Smooth muscle cell (in vitro differentiated cells): Measurements from ENCODE around the gene P2RX7. TPM values are rescaled to one million over a fixed set of nuclear protein-coding genes. Genes with fewer than 3 reads are reported as not detected.
A peak's percentile ranks its signal among the peaks of the same experiment; 100 is the strongest.

ENCODE experiments used
- DNase-seq: peaks from one replicate; lab custom pipeline; 2025; ENCODE audit not compliant: unreplicated experiment; lab: John Stamatoyannopoulos, UW
- H2AFZ ChIP-seq: fragments of 200-600 bp; sonication (generic); 2 replicates; pipeline ENCODE4 v1.6.0; 2016; ENCODE audit warnings: antibody characterized with exemption, low read depth, mild to moderate bottlenecking
- H3F3A ChIP-seq: fragments of 200-600 bp; sonication (generic); 2 replicates; pipeline ENCODE4 v1.6.0; 2017; ENCODE audit warnings: antibody characterized with exemption, low read depth
- H3K27ac ChIP-seq: fragments of 200-600 bp; sonication (generic); 2 replicates; pipeline ENCODE4 v1.5.1; 2016; ENCODE audit warnings: low read depth, mild to moderate bottlenecking
- H3K27me3 ChIP-seq: fragments of 200-600 bp; sonication (generic); 2 replicates; pipeline ENCODE4 v1.6.1; 2016; ENCODE audit warnings: low read depth, mild to moderate bottlenecking
- H3K36me3 ChIP-seq: fragments of 200-600 bp; sonication (generic); 2 replicates; pipeline ENCODE4 v1.5.1; 2016; ENCODE audit warnings: low read depth
- H3K4me1 ChIP-seq: fragments of 200-600 bp; sonication (generic); 2 replicates; pipeline ENCODE4 v1.5.1; 2016; ENCODE audit warnings: low read depth
- H3K4me2 ChIP-seq: fragments of 200-600 bp; sonication (generic); 2 replicates; pipeline ENCODE4 v1.6.0; 2016; ENCODE audit warnings: mild to moderate bottlenecking
- H3K4me3 ChIP-seq: fragments of 200-600 bp; sonication (generic); 2 replicates; pipeline ENCODE4 v1.5.1; 2016; ENCODE audit warnings: mild to moderate bottlenecking
- H3K79me2 ChIP-seq: fragments of 200-600 bp; sonication (generic); 2 replicates; pipeline ENCODE4 v1.6.0; 2016; ENCODE audit warnings: low read depth, mild to moderate bottlenecking
- H3K9ac ChIP-seq: fragments of 200-600 bp; sonication (generic); 2 replicates; pipeline ENCODE4 v1.6.0; 2016; ENCODE audit warnings: low read depth
- H3K9me3 ChIP-seq: fragments of 200-600 bp; sonication (generic); replicated peaks from 2 replicates; pipeline ENCODE4 v1.5.1; 2016; ENCODE audit warnings: low read depth
- H4K20me1 ChIP-seq: fragments of 200-600 bp; sonication (generic); 2 replicates; pipeline ENCODE4 v1.6.0; 2016; ENCODE audit warnings: low read depth
- CTCF ChIP-seq: fragments of 200-600 bp; sonication (generic); IDR thresholded peaks from 2 replicates; pipeline ENCODE4 v1.5.1; 2017; ENCODE audit warnings: borderline replicate concordance, mild to moderate bottlenecking, antibody characterized with exemption; ENCODE audit not compliant: insufficient read depth, poor library complexity, severe bottlenecking
- WGBS: methylation state at CpG from one replicate; pipeline ENCODE4 v1.1.7; 2016; ENCODE audit warnings: low lambda C conversion rate; 5-methylcytosine and 5-hydroxymethylcytosine counted together
- polyA plus RNA-seq: library from polyadenylated mRNA; unstranded; fragments of >200 nt; fragmentation: Nextera tagmentation; extraction: Ambion mirVana; gene quantifications from 2 replicates; pipeline ENCODE4 v1.2.1, GENCODE V29; 2016
- total RNA-seq: library from RNA; depleted of rRNA; stranded (reverse); fragments of >200 nt; gene quantifications from 2 replicates; pipeline ENCODE4 v1.2.3, GENCODE V29; 2014

Gene P2RX7
- total and polyA plus RNA-seq, 2 experiments from 2014 or later = 1.1 to 1.6 TPM

GRCh38 chr12:121230538-121230907, 97.8 kb downstream of the P2RX7 start:
- Histone ChIP-seq H3K4me2 (no peak overlapping the region), H3K79me2 (no peaks in the 10 kb centered on the region), H3K4me3 (no peak overlapping the region), H3K4me1 (no peaks in the 10 kb centered on the region), H3K9me3 (no peaks in the 10 kb centered on the region), H3F3A (no peaks in the 10 kb centered on the region), H2AFZ (no peak overlapping the region), H4K20me1 (no peaks in the 10 kb centered on the region), H3K36me3 (no peaks in the 10 kb centered on the region), H3K9ac (no peak overlapping the region), H3K27me3 (no peaks in the 10 kb centered on the region), H3K27ac (no peak overlapping the region)
- DNase-seq = no peak
- WGBS = 93% methylated on average over 12 of the region's 12 CpGs
- TF ChIP-seq CTCF = no peak

- Histone ChIP-seq H3K27ac (no peak overlapping the region), H3K9ac (no peak overlapping the region), H3K27me3 (no peaks in the 10 kb centered on the region), H3K4me2 (no peak overlapping the region), H3K36me3 (no peaks in the 10 kb centered on the region), H3K79me2 (no peaks in the 10 kb centered on the region), H3K4me1 (no peaks in the 10 kb centered on the region), H2AFZ (no peak overlapping the region), H3K9me3 (no peaks in the 10 kb centered on the region), H3F3A (no peaks in the 10 kb centered on the region), H4K20me1 (no peaks in the 10 kb centered on the region), H3K4me3 (no peak overlapping the region)
- WGBS = 95% methylated on average over 16 of the region's 16 CpGs
- DNase-seq = no peak
- TF ChIP-seq CTCF = no peak
These were observed 99.5 kb downstream of the P2RX7 start for GRCh38 chr12:121232163-121232562.

DNA sequence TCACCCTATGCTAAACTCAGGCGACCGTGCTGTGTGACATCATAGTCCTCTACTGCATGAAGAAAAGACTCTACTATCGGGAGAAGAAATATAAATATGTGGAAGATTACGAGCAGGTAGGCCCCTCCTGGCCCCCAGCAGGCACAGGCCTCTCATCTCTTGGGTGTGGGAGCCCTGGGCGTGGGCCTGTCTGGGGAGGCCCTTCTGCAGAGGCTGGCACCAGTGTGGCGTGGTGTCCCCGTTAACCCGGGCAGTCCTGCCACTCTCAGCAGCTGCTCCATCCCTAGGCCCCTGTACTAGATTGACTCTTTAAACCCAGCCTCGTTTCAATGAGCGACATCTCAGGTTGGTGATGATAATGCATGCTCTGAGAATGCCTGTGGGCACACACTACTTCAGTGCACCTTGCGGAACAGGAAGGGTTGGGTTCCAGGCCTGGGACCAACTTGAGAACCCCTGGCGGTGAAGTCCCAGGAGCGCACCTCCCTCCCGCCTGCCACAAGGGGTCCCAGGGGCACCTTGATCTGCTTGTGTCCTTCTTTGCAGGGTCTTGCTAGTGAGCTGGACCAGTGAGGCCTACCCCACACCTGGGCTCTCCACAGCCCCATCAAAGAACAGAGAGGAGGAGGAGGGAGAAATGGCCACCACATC, 100.4 kb downstream of the P2RX7 start:
- H3K4me2 ChIP-seq = no peak overlapping the region
- H2AFZ ChIP-seq = no peak overlapping the region
- peaks cover 5% of the 10 kb centered on the region for H3K4me1 ChIP-seq
- no peak overlapping the region for H3K4me3 ChIP-seq
- no peaks in the 10 kb centered on the region for H3K36me3 ChIP-seq
- no peak overlapping the region for H3K27ac ChIP-seq
- H3K9me3 ChIP-seq = no peaks in the 10 kb centered on the region
- H3K27me3 ChIP-seq = no peaks in the 10 kb centered on the region
- H3K79me2 ChIP-seq = no peaks in the 10 kb centered on the region
- no peak overlapping the region for H3K9ac ChIP-seq
- TF ChIP-seq CTCF = peak; percentile 7
- WGBS = 93% methylated on average over 14 of the region's 14 CpGs
- no peaks in the 10 kb centered on the region for H4K20me1 ChIP-seq
- no peak for DNase-seq
- H3F3A ChIP-seq = no peaks in the 10 kb centered on the region

DNA sequence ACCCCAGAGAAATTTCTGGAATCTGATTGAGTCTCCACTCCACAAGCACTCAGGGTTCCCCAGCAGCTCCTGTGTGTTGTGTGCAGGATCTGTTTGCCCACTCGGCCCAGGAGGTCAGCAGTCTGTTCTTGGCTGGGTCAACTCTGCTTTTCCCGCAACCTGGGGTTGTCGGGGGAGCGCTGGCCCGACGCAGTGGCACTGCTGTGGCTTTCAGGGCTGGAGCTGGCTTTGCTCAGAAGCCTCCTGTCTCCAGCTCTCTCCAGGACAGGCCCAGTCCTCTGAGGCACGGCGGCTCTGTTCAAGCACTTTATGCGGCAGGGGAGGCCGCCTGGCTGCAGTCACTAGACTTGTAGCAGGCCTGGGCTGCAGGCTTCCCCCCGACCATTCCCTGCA, 100.9 kb downstream of the P2RX7 start:
- Histone ChIP-seq H3K4me1 (peaks cover 9% of the 10 kb centered on the region), H3K9ac (no peak overlapping the region), H3F3A (no peaks in the 10 kb centered on the region), H3K27ac (no peak overlapping the region), H2AFZ (no peak overlapping the region), H4K20me1 (no peaks in the 10 kb centered on the region), H3K9me3 (no peaks in the 10 kb centered on the region), H3K36me3 (no peaks in the 10 kb centered on the region), H3K4me3 (no peak overlapping the region), H3K79me2 (no peaks in the 10 kb centered on the region), H3K4me2 (no peak overlapping the region), H3K27me3 (no peaks in the 10 kb centered on the region)
- 94% methylated on average over 11 of the region's 11 CpGs for WGBS
- no peak for TF ChIP-seq CTCF
- DNase-seq = no peak
